KMS-11 (cell line): ENCODE measurements around the gene JMJD1C.

Experiments
- H2AFZ ChIP-seq: fragments of 200-600 bp; sonication (generic); 2 replicates; pipeline ENCODE4 v1.6.1; 2016; ENCODE audit warnings: antibody characterized with exemption, mixed run types, low read depth
- H3K27ac ChIP-seq: fragments of 200-600 bp; sonication (generic); 2 replicates; pipeline ENCODE4 v1.6.1; 2016; ENCODE audit warnings: mild to moderate bottlenecking, mixed run types
- H3K27me3 ChIP-seq: fragments of 200-600 bp; sonication (generic); 2 replicates; pipeline ENCODE4 v1.6.1; 2017; ENCODE audit warnings: mild to moderate bottlenecking, low read depth, mixed run types, moderate library complexity; ENCODE audit not compliant: insufficient read depth
- H3K36me3 ChIP-seq: fragments of 200-600 bp; sonication (generic); 2 replicates; pipeline ENCODE4 v1.6.1; 2017; ENCODE audit warnings: mild to moderate bottlenecking, mixed run types; ENCODE audit not compliant: insufficient read depth
- H3K4me1 ChIP-seq: fragments of 200-600 bp; sonication (generic); 2 replicates; pipeline ENCODE4 v1.6.1; 2016; ENCODE audit warnings: mild to moderate bottlenecking, low read depth, mixed run types; ENCODE audit not compliant: poor library complexity, severe bottlenecking
- H3K4me2 ChIP-seq: fragments of 200-600 bp; sonication (generic); 2 replicates; pipeline ENCODE4 v1.7.0; 2016; ENCODE audit warnings: mild to moderate bottlenecking, mixed run types
- H3K4me3 ChIP-seq: fragments of 200-600 bp; sonication (generic); IDR thresholded peaks from 2 replicates; pipeline ENCODE4 v1.6.1; 2017; ENCODE audit warnings: low read depth, low read length, mixed read lengths; ENCODE audit not compliant: insufficient read depth
- H3K79me2 ChIP-seq: fragments of 200-600 bp; sonication (generic); 2 replicates; pipeline ENCODE4 v1.6.1; 2016; ENCODE audit warnings: low read depth, mixed run types; ENCODE audit not compliant: insufficient read depth
- H3K9ac ChIP-seq: fragments of 200-600 bp; sonication (generic); 2 replicates; pipeline ENCODE4 v1.6.1; 2016; ENCODE audit warnings: mild to moderate bottlenecking, mixed run types
- H4K20me1 ChIP-seq: fragments of 200-600 bp; sonication (generic); 2 replicates; pipeline ENCODE4 v1.6.1; 2016; ENCODE audit warnings: mild to moderate bottlenecking, mixed run types; ENCODE audit not compliant: insufficient read depth
- TF ChIP-seq, protein P1 (sequence below): fragments of 200-600 bp; sonication (generic); conservative IDR thresholded peaks from 2 replicates; pipeline ENCODE4 v1.6.1; 2017; ENCODE audit warnings: low read depth, mild to moderate bottlenecking, antibody characterized with exemption, low read length, moderate library complexity, mixed read lengths

JMJD1C gene

DNA sequence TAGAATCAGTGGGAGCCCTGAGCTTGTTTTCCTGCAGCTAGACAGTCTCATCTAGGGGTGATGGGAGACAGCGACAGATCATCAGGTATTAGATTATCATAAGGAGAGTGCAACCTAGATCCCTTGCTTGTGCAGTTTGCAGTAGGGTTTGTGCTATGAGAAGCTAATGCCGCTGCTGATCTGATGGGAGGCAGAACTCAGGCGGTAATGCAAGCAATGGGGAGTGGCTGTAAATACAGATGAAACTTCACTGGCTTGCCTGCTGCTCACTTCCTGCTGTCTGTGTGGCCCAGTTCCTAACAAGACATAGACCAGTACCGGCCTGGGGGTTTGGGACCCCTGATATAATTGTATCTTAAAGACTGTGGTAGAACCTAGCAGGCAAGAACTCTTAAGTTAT, 315.0 kb downstream of the JMJD1C start:
- TF ChIP-seq, protein P1, sequence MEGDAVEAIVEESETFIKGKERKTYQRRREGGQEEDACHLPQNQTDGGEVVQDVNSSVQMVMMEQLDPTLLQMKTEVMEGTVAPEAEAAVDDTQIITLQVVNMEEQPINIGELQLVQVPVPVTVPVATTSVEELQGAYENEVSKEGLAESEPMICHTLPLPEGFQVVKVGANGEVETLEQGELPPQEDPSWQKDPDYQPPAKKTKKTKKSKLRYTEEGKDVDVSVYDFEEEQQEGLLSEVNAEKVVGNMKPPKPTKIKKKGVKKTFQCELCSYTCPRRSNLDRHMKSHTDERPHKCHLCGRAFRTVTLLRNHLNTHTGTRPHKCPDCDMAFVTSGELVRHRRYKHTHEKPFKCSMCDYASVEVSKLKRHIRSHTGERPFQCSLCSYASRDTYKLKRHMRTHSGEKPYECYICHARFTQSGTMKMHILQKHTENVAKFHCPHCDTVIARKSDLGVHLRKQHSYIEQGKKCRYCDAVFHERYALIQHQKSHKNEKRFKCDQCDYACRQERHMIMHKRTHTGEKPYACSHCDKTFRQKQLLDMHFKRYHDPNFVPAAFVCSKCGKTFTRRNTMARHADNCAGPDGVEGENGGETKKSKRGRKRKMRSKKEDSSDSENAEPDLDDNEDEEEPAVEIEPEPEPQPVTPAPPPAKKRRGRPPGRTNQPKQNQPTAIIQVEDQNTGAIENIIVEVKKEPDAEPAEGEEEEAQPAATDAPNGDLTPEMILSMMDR, result no peak
- no peak overlapping the region for H3K4me3 ChIP-seq
- no peaks in the 10 kb centered on the region for H3K27me3 ChIP-seq
- 0 out of 2 replicates have a peak, but pooled peaks cover 4% of the 10 kb centered on the region for H3K36me3 ChIP-seq
- peaks cover 14% of the 10 kb centered on the region for H3K4me1 ChIP-seq
- no peaks in the 10 kb centered on the region for H4K20me1 ChIP-seq
- no peak overlapping the region for H3K4me2 ChIP-seq
- no peak overlapping the region for H3K27ac ChIP-seq
- peaks cover 13% of the 10 kb centered on the region; the same call in 1 of the 2 replicates for H3K79me2 ChIP-seq
- H2AFZ ChIP-seq, result no peak overlapping the region
- H3K9ac ChIP-seq, result no peak overlapping the region

DNA sequence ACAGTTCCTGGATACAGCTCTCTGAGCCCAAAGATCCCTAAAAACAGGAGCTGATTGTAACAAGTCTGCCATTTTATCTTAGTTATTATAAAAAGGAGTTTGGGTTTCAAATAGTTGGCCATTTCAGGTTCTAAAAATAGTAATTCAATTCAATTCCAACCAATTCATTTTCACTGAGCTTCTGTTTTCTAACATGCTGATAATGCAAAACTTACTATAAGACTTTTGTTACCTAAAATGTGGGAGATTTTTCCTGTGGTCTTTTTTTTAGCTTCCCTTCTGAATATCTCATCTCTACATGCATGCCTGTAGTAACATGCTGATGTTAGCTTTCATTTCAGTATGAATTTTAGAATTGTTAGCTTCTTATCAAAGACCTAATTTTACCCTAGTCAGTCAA, 319.3 kb downstream of the JMJD1C start:
- TF ChIP-seq, protein P1, result no peak
- no peaks in the 10 kb centered on the region for H3K36me3 ChIP-seq
- H3K4me1 ChIP-seq, result peaks cover 20% of the 10 kb centered on the region
- H3K4me2 ChIP-seq, result peak overlapping the region; percentile 36
- H3K79me2 ChIP-seq, result peaks cover 54% of the 10 kb centered on the region
- no peak overlapping the region for H3K4me3 ChIP-seq
- no peaks in the 10 kb centered on the region for H3K27me3 ChIP-seq
- H4K20me1 ChIP-seq, result 0 out of 2 replicates have a peak, but pooled peaks cover 1% of the 10 kb centered on the region
- no peak overlapping the region for H3K9ac ChIP-seq
- no peak overlapping the region for H2AFZ ChIP-seq
- peak overlapping the region; percentile 29; the same call in 1 of the 2 replicates for H3K27ac ChIP-seq

DNA sequence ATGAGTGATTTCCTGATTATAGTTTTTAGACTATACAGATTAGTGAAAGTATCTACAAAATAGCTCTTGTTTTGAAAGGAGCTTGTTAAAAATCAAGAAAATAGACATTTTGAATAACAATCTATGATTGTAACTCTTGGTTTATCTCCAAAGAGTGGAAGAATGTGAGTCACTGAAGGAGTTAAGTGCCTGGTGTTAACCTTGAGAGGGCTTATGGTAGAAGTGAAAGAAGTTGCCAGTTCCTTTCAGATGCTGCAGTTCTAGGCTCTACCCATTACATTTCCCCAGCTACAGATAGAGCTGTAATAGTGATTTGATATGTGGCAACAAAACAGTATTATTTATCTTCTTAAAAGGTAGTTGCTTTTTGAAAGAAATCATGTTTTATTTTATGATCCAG, 320.0 kb downstream of the JMJD1C start:
- TF ChIP-seq, protein P1, result no peak
- Histone ChIP-seq H3K27me3 (no peaks in the 10 kb centered on the region), H3K4me1 (peaks cover 20% of the 10 kb centered on the region), H3K9ac (no peak overlapping the region), H3K36me3 (no peaks in the 10 kb centered on the region), H3K27ac (peak overlapping the region; percentile 29; the same call in 1 of the 2 replicates), H3K4me2 (peak overlapping the region; percentile 36), H2AFZ (no peak overlapping the region), H3K4me3 (no peak overlapping the region), H3K79me2 (peaks cover 61% of the 10 kb centered on the region), H4K20me1 (0 out of 2 replicates have a peak, but pooled peaks cover 4% of the 10 kb centered on the region)

DNA sequence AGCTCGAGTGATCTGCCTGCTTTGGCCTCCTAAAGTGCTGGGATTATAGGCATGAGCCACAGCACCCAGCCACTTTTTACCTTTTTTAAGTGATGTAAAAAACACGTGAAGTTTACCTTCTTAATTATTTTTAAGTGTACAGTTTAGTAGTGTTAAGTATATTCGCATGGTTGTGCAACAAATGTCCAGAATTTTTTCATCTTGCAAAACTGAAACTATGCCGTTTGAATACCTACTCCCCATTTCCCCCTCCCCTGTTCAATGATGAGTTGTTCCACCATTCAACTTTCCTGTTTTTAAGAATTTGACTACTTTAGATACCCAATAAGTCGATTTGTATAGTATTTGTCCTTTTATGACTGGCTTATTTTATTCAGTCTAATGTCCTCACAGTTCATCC, 321.8 kb downstream of the JMJD1C start:
- Histone ChIP-seq H3K27me3 (no peaks in the 10 kb centered on the region), H3K9ac (no peak overlapping the region), H3K36me3 (no peaks in the 10 kb centered on the region), H3K79me2 (peaks cover 79% of the 10 kb centered on the region), H2AFZ (no peak overlapping the region), H4K20me1 (0 out of 2 replicates have a peak, but pooled peaks cover 4% of the 10 kb centered on the region), H3K27ac (no peak overlapping the region), H3K4me3 (no peak overlapping the region), H3K4me2 (no peak overlapping the region), H3K4me1 (peaks cover 20% of the 10 kb centered on the region)
- TF ChIP-seq, protein P1, result no peak
